NOMO-1 treated with DMSO at 0.1 percent for 48 hours (cell line): Measurements from ENCODE around the gene ANO5.
A peak's percentile ranks its signal among the peaks of the same experiment; 100 is the strongest.

Experiments used
- DNase-seq: peaks from one replicate; lab custom pipeline; 2025; ENCODE audit not compliant: unreplicated experiment; lab: John Stamatoyannopoulos, UW

ANO5 gene

GRCh38 chr11:22192642-22193347, at the start of gene ANO5:
Gene ANO5 (plus strand): TSS chr11:22193085. CDS start chr11:22193493, 408 bp downstream.
- DNase-seq: peak; percentile 33

GRCh38 chr11:22151649-22152197, 41.2 kb upstream of the ANO5 start:
- DNase-seq: no peak

GRCh38 chr11:22157531-22157930, 35.4 kb upstream of the ANO5 start:
- DNase-seq: no peak

- peak; percentile 33 for DNase-seq
Measured at GRCh38 chr11:22161489-22161888, 31.4 kb upstream of the ANO5 start.

DNA sequence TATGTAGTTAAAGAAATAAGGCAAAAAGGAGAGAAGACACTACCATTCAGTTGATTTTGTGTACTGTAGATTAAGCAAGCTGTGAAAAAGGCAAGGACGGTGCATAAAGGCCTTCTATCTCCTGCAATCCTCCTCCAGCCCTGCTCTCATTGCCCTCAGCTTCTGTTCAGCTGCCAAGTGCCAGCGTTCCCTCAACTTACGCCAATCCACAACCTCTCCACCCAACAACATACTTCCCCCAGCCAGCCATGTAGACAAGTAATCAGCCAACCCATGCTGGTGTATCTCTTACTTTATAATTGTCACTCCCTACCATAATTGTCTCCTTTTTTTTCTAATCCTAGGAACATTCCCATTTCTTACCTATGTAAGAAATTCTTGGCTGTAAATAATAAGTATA, 30.1 kb upstream of the ANO5 start:
- peak; percentile 40 for DNase-seq

DNA sequence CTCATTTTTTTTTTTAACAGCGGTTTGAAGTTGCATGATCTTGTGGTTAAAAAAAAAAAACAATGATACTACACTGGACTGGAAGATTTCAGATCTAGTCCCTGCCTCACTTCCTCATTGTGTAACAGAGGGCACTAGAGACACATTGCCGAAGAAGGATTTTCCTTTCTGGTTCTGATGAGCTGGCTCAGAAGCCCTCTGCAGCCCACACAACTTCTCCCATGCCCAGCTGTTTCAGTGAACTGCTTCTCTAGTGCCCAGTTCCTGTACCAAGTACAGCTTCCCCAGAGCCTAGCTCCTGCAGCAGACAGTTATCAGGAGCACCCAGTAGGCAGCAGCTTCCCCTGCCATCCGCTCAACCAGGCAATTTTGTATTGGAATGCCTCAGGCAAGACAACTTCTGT, 29.5 kb upstream of the ANO5 start:
- DNase-seq: peak; percentile 96

DNA sequence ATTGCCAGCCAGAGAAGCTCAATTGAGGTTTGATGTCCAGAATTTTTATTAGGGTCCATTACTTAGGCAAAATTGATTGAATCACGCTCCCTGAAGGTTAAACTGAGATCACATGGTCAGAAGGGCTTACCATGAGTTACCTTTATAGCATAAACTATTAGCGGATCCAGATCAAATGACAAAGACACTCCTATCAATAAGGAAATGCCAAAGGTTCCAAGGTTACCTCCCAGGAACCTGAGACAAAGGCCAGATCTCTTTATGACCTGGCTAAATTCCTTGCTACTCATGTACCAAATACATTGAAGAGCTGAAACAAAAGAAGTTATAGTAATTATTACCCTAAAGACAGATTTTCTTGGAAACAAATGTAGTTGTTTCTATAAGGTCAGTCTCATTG, 27.8 kb upstream of the ANO5 start:
- no peak for DNase-seq

GRCh38 chr11:22165759-22166513, 26.9 kb upstream of the ANO5 start:
- no peak for DNase-seq

DNA sequence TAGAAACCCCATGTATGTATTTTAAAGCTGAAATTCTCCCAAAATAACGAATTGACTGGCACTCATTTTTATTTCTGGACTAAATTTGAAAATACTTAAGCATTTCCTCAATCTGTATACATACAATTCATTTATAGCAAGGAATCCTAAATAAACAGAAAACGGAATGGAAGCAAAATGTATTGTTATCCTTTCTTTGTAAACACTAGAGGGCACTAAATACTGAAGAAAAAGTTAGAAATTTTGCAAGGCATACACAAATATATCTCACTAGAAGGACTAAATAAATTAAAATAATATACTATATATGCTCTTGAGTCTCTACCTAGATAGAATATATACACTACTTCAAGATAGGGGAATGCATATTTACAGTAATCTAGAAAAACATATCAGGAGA, 23.1 kb upstream of the ANO5 start:
- DNase-seq: peak; percentile 25

- no peak for DNase-seq
Measured at GRCh38 chr11:22173532-22173931, 19.4 kb upstream of the ANO5 start.

- no peak for DNase-seq
Measured at GRCh38 chr11:22177186-22177585, 15.7 kb upstream of the ANO5 start.

DNA sequence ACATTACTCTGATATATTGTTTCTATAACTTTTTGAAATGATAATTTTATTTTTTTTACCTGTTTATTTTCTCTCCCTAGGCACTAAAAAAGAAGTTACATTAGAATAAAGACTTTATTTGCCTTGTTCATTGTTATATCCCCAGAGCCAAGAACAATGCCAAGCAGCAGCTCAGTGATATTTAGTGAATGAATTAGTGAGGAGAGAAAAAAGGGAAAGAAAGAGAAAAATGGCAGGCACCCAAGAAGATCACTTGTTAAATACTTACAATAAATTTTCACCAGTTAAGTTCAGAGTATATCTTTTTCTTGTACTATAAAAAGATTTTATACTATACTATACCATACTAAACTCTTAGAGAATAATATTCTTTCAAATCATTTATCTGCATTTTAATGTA, 13.3 kb upstream of the ANO5 start:
- DNase-seq: no peak

DNA sequence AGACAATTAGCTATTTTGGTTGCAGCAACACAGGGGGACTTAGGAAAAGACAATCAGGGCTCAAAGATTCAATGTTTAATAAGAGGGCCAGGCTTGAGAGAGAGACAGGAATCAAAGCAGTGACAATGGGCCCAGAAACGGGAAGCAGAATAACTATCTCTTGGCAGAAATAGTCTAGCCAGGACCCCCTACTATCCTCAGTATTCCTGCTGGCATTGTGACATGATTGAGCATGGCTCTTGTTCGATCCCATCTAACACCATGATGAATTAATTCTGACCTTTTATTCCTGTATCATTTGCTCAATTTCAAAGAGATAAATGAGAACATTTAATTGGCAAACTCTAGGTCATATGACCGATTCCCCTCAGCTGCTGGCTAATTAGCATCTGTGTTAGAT, 12.8 kb upstream of the ANO5 start:
- DNase-seq: no peak

DNA sequence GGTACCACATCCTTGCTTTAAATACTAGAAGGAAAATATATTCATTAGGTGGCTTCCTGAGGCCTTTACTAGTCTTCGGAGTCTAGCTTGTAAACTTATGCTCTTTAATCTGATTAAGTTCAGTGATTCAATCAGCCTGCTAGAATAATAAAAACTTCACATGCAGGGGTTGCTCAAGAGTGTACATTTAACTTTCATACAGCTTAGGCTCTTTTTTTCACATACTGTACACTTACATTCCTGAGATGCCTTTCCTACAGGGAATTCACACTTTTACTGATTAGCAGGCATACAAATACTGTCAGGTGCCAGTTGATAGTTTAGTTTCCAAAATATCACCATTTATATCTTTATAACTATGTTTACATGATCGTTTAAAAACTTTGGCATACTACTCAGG, 3.2 kb upstream of the ANO5 start:
- no peak for DNase-seq

DNA sequence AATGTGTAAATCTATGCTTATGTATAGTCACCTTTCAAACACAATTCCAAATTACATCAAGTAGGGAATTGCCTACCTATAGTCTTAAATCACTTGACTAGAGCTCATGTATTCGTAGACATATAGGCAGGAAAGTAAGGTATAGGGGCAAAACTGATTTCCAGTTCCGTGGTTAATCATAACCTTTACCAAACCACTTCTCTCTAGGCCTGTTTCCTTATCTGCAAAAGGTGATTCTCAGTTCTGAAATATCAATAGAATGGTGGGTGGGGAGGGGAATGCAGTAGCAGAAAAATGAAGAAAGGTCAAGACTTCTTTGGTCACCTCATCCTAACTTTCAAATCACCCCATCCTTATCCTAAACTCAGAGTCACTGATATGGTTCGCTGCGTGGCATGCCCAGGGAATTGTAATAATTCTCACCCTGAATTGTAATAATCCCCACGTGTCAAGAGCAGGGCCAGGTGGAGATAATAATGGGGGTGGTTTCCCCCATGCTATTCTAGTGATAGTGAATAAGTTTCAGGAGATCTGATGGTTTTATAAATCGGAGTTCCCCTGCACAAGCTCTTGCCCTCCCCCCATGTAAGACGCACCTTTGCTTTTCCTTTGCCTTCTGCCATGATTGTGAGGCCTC, 1.9 kb upstream of the ANO5 start:
- DNase-seq: no peak

DNA sequence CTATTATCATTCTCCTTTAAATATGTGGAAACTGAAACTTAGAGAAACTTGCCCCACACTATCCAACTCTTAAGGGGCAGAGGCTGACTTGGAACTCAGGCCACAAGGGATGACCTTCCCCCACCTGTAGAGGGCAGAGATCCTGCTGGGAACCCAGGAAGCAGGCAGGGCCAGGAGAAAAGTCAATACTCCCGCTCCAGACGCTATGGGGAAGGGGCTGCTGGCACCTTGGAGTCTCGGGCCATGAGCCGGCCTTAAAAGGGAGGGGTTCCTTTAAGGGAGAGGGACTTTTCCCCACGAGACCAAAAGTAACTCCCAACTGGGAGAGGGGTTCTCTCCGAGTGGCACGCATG, 620 bp upstream of the ANO5 start:
- peak; percentile 35 for DNase-seq

GRCh38 chr11:22193348-22194051, 615 bp downstream of the ANO5 start:
- DNase-seq: no peak

GRCh38 chr11:22194306-22194705, 1.4 kb downstream of the ANO5 start:
- DNase-seq: peak; percentile 39

DNA sequence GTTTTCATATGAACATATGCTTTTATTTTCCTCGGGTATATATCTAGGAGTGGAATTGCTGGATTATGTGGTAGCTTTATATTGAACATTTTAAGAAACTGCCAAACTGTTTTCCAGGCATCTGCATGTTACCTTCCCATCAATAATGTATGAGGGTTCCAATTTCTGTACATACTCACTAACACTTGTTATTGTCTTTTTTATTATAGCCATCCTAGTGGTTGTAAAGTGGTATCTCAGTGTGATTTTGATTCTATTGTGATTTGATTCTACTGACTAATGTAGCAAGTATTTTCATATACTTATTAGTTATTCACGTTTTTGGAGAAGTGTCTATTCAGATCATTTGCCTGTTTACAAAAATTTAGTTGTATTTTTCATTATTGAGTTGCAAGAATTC, 2.0 kb downstream of the ANO5 start:
- DNase-seq: no peak

DNA sequence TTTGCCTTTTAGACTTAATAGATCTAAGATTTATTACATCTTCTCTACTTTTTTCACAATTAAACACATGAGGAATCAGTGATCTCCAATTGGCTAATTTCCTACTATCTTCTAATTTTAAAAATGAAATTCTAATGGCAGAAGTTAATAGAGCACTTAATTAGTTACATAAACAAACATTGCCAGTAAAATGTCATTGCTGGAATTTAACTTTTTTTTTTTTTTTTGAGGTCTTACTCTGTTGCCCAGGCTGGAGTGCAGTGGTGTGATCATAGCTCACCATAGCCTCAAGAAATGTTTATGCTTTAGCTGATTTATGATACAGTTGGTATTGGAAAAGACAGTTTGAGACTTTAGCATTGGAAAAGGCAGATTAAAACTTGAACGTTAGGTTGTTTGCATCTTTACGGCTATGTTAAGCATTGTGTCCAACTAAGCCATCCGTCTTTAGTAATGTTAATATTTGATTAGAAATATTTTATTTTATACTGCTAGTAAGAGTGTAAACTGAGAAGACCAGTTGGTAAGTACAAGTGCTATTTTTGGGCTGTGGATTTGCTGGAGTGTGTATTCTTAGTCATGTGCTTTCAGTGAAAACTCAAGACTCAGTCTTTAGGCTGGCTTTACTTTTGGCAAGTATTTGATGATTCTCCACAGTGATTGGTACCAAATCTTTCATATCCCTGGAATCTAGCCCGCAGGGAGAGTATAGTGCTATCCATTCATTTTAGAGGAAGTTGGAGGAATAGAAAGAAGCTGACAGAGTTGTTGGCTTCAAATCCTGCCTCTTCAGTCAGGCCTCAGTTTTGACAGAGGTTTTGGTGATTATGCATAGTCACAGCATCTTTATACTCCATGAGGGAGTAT, 4.5 kb downstream of the ANO5 start:
- no peak for DNase-seq
